Measurements from ENCODE around the gene SNRNP200. TPM values are rescaled to one million over a fixed set of nuclear protein-coding genes. Genes with fewer than 3 reads are reported as not detected.

Gene SNRNP200
- polyA plus RNA-seq, 3 donors, result 187 to 206 (median 203) TPM

Other genes with a start within 250 kb of the SNRNP200 start
- gene ADRA2B, start 189.0 kb downstream of the SNRNP200 start, polyA plus RNA-seq (ENCODE audit: insufficient read length in 3 of 3), result 1 to 10 TPM; 3.9 to 5.9 (median 5.3) TPM
- under 1 TPM in 2 of 3 donors, not detected in 1; 0.18 to 0.23 TPM for gene ASTL, start 167.0 kb downstream of the SNRNP200 start, polyA plus RNA-seq (ENCODE audit: insufficient read length in 3 of 3)
- gene DUSP2, start 160.1 kb downstream of the SNRNP200 start, polyA plus RNA-seq (ENCODE audit: insufficient read length in 3 of 3), result 1 to 10 TPM; 3.1 to 4.9 (median 3.7) TPM
- gene STARD7, start 96.7 kb downstream of the SNRNP200 start, polyA plus RNA-seq (ENCODE audit: insufficient read length in 3 of 3), result 100 to 1,000 TPM; 142 to 163 (median 144) TPM
- 10 to 100 TPM; 44.8 to 48.3 (median 45.2) TPM for gene TMEM127, start 39.5 kb downstream of the SNRNP200 start, polyA plus RNA-seq (ENCODE audit: insufficient read length in 3 of 3)
- 10 to 100 TPM; 55.7 to 82.8 (median 80.3) TPM for gene CIAO1, start 39.3 kb downstream of the SNRNP200 start, polyA plus RNA-seq (ENCODE audit: insufficient read length in 3 of 3)
- gene ITPRIPL1, start 19.8 kb upstream of the SNRNP200 start, polyA plus RNA-seq (ENCODE audit: insufficient read length in 3 of 3), result 1 to 10 TPM; 4.5 to 5.2 (median 4.7) TPM
- 10 to 100 TPM; 18.9 to 22.0 (median 19.7) TPM for gene NCAPH, start 30.2 kb upstream of the SNRNP200 start, polyA plus RNA-seq (ENCODE audit: insufficient read length in 3 of 3)
- gene NEURL3, start 199.8 kb upstream of the SNRNP200 start, polyA plus RNA-seq (ENCODE audit: insufficient read length in 3 of 3), result 1 to 10 TPM; 5.5 to 8.2 (median 6.1) TPM
- 1 to 10 TPM; 4.5 to 5.4 (median 5.2) TPM for gene ARID5A, start 231.2 kb upstream of the SNRNP200 start, polyA plus RNA-seq (ENCODE audit: insufficient read length in 3 of 3)